HG03095 (cell line): ENCODE data around the gene DPEP2.
"Not testable (repeated sequence)": the region's sequence is repeated elsewhere in the genome, so short reads cannot be mapped to it uniquely, and the experiment has no call there.

Source experiments
- ATAC-seq: cut with Tn5 transposase; IDR thresholded peaks from one replicate; pipeline ENCODE4 v1.9.1; 2021; ENCODE audit warnings: moderate library complexity; ENCODE audit not compliant: unreplicated experiment

DPEP2 gene

DNA sequence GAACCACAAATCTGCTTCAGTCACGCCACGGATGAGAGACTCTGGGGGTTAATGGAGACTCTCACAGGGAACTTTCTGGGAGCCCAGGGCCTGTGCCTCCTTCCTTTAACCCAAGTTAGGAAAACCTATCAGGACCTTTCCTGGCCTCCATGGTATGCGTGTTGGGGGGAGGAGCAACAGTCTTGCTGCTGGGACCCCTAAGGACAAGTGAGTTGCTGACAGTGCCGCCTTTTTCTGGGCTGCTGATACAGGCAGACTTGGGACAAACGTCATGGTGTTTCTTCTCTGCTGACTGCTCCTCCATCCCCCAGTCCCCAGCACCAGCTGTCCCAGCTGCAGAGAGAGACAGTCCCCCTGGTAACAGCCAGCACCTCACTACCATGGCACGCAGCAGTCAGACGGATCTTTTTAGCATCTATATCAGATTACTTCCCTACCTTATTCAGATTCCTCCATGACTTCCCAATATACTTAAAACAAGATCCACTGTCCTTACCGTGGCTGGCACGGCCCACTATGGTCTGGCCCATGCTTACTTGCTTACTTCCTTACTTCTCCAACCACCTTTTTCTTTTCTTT is 10.0 kb upstream of the DPEP2 start:
- no peak for ATAC-seq

- ATAC-seq: no peak
Measured at GRCh38 chr16:68005786-68006286, 6.6 kb upstream of the DPEP2 start.

DNA sequence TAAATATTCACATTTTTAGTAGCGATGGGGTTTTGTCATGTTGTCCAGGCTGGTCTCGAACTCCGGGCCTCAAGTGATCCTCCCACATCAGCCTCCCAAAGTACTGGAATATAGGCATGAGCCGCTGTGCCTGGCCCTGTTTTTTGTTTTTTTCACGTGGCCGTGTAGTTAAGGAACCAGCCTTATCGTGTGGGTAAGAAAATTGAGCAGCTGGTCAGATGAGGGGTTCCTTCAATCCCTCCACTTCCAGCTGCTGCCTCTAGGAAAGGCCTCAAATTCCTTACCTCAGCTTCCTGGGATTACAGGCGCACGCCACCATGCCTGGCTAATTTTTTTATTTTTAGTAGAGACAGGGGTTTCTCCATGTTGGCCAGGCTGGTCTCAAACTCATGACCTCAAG is 5.9 kb upstream of the DPEP2 start:
- no peak for ATAC-seq

- no peak for ATAC-seq
Measured at GRCh38 chr16:68003031-68003430, 3.7 kb upstream of the DPEP2 start.

DNA sequence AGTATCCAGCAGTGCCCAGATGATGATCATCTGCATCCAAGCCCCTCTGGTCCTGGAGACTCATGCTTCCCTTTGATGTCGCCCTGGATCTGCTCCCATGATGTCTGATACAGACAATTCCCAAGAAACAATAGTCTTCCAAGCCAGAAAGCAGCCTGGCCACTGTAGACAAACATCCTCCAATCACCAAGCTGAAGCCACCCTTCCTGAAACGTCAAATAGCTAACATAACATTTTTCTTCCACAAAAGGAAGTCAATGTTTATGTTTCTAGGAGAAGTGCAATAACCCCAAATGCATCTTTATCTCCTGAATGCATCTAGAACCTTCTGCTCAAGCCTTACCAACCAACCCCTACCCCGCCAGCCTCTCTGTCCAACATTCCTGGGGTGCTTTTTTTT is 1.2 kb upstream of the DPEP2 start:
- no peak for ATAC-seq

GRCh38 chr16:67999985-68000384 is 701 bp upstream of the DPEP2 start:
- ATAC-seq: no peak

DNA sequence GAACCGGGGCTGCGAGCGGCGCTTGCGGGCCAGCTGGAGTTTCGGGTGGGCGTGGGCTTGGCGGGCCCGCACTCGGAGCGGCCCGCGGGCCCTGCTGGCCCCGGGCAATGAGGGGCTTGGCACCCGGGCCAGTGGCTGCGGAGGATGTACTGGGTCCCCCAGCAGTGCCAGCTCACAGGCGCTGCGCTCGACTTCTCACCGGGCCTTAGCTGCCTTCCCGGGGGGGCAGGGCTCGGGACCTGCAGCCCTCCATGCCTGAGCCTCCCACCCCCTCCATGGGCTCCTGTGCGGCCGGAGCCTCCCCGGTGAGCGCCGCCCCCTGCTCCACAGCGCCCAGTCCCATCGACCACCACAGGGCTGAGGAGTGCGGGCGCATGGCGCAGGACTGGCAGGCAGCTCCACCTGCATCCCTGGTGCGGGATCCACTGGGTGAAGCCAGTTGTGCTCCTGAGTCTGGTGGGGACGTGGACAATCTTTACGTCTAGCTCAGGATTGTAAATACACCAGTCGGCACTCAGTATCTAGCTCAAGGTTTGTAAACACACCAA is 979 bp downstream of the DPEP2 start:
- ATAC-seq: not testable (repeated sequence)

- no peak for ATAC-seq
Measured at GRCh38 chr16:67996666-67997065, 2.6 kb downstream of the DPEP2 start.

GRCh38 chr16:67995423-67995822 is 3.9 kb downstream of the DPEP2 start:
- no peak for ATAC-seq

DNA sequence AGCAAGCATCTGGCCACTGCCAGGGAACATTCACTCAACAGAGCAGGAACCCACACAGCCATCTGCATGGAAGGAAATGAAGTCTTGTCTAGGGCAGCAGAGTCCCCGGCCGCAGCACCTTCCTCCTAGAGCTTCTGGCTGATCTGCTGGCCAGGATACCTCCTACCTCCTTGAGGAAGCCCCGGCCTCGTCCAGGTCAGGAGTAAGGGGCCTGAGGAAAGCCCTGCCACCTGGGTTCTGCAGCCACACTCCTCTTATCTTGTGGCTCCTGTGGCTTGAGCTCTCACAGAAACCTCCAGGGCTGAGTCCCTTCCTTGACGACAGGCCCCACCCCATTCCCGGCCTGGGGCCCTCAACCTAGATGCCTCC is 5.3 kb downstream of the DPEP2 start:
- not testable (repeated sequence) for ATAC-seq

DNA sequence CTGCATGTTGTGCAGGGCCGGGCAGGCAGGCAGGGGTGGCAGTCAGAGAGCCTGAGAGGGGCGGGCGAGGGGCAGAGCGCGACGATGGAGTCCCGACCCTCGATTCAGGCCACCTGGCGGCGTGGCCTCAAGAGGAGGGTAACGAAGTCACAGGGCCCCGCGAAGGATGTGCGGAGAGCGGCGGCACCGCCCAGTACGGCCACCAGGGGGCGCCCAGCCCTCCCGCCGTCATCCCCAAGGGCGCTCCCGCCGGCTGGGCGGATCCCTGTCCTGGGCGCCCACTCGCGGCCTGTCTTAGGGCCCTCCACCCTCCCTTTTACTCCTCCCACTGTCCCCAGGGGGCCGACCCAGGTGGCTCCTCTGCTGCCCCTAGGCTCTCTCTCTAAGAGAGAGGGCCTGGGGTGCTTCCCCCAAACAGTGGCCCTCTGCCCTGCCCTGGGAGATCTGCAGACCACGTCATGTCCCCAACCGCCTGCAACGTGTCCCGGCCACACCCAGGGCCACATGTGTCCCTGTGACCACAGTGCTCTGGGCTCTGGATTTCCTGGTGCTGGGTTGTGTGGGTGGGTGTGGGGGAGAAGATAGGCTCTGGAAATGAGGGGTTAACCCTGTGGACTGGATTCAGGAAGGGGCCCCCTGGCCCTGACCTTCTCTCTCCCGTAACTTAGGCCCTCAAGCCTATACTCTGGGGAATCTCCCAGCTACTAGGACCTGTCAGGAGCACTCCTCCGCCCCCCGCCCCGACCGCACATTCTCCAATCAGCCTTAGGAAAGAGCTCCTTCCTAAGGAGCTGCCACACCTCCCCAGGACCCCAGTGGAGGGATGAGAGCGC is 5.9 kb downstream of the DPEP2 start:
- ATAC-seq: peak; percentile 67

GRCh38 chr16:67992661-67993206 is 6.5 kb downstream of the DPEP2 start:
- ATAC-seq: no peak

- ATAC-seq: no peak
Measured at GRCh38 chr16:67990018-67990386, 9.3 kb downstream of the DPEP2 start.

GRCh38 chr16:67989322-67990017 is 9.8 kb downstream of the DPEP2 start:
- ATAC-seq: no peak

- no peak for ATAC-seq
Measured at GRCh38 chr16:67988675-67989074, 10.6 kb downstream of the DPEP2 start.

- no peak for ATAC-seq
Measured at GRCh38 chr16:67987460-67988160, 11.7 kb downstream of the DPEP2 start.

DNA sequence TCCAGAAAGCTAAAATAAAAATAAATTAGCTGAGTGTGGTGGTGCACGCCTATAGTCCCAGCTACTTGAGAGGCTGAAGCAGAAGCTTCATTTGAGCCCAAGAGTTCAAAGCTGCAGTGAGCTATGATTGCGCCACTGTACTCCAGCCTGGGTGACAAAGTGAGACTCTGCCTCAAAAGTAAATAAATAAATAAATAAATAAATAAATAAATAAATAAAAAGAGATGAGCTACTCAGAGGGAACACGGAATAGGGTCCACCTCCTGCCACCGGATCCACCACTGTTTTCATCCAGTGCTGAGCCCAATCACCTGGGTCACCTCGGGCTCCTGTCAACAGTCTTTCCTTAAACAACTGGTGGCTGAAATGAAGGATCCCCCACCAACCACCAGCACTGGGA is 12.3 kb downstream of the DPEP2 start:
- no peak for ATAC-seq

- no peak for ATAC-seq
Measured at GRCh38 chr16:67982011-67982696, 17.1 kb downstream of the DPEP2 start.

DNA sequence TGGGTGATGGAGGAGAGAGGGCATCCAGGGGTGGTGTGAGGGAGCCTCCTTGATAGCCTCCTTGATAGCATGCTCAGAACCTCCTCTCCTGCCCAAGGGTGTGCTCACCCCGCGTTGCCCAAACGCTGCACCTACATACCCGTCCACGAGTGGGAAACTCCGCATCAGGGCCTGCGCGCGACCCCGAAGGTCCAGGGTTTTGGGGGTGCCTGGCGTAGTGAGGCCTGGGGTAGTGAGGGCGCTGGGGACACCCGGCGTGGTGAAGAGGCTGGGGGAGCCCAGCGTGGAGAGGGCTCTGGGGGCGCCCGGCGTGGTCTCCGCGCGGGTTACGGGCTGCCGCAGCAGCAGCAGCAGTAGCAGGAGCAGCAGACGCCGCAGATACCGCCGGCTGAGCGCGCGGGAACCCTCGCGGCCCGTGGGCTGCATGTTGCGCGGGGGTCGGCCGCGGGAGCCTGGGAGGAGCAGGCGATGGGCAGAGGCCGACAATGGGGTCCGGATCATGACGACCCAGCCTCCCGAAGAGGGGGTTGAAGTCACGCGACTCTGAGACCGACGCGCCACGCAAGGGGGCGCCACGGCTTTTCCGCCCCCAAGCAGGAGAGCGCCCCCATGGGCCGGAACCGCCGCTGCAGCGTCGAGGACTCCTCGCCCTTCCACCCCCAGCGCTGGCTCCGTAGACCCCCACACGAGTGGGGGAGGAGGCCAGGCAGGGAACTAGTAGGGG is 19.2 kb downstream of the DPEP2 start, which contains the start of gene DPEP3:
Gene DPEP3 (minus strand): TSS at position 545 of the 724 bp plus-strand sequence. CDS start 119 bp downstream, at position 426.
- no peak for ATAC-seq
